ENCODE measurements around the gene DNM3.

The DNM3 gene

DNA sequence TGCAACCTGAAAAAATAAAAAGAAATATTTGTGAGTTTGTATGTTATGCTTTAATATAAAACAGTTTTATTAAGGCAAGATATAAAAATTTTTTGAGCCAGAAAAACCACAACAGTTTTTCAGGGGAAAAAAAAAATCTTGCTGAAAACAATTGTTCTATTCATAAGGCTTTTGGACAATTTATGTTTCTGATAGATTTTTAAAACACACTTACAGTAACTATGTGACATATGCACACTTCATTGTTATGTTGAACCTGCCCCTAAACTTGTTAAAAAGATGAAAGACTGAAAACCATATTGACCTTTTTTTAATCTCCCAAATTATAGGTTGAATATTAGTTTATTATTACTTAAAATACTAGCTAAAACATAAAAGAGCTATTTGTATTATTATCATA, 299.3 kb downstream of the DNM3 start:
- DNase-seq (ENCODE audit: low spot score) = no peak

DNA sequence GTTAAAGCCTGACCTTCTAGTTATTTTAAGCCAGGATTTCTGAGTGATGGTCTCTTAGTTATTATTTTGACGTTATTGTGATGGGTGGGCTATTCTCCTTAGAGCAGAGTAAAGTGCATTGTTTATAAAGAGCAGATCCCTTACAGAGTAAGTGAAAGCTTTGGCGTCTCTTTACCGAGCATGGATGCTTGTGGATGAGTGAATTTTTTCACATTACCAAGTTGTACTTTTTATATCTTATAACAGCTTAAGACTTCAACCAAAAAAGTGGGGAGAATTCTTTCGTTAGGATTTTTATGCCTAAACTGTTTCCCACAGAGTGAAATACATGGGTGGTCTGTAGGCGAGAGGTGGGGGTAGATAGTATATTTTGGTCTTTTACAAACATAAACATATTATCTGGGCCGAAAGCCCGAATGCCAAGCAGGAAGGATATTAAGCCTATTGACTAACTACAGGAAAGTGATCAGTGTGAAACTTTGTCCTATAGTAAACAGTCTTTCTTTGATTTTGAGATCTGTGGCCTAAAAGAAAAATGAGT, 300.1 kb downstream of the DNM3 start:
- DNase-seq (ENCODE audit: low spot score) = no peak

GRCh38 chr1:172142324-172142723, 301.0 kb downstream of the DNM3 start:
- DNase-seq (ENCODE audit: low spot score) = no peak

- DNase-seq (ENCODE audit: low spot score) = no peak
Observed at GRCh38 chr1:172143384-172144055, 302.2 kb downstream of the DNM3 start.

- no peak for DNase-seq (ENCODE audit: low spot score)
Observed at GRCh38 chr1:172144445-172145061, 303.3 kb downstream of the DNM3 start.

- DNase-seq (ENCODE audit: low spot score) = no peak
Observed at GRCh38 chr1:172145231-172145651, 303.9 kb downstream of the DNM3 start.

GRCh38 chr1:172145656-172146055, 304.4 kb downstream of the DNM3 start:
- DNase-seq (ENCODE audit: low spot score) = no peak

- no peak for DNase-seq (ENCODE audit: low spot score)
Observed at GRCh38 chr1:172146141-172146850, 305.0 kb downstream of the DNM3 start.

GRCh38 chr1:172147541-172147940, 306.2 kb downstream of the DNM3 start:
- DNase-seq (ENCODE audit: low spot score) = no peak

DNA sequence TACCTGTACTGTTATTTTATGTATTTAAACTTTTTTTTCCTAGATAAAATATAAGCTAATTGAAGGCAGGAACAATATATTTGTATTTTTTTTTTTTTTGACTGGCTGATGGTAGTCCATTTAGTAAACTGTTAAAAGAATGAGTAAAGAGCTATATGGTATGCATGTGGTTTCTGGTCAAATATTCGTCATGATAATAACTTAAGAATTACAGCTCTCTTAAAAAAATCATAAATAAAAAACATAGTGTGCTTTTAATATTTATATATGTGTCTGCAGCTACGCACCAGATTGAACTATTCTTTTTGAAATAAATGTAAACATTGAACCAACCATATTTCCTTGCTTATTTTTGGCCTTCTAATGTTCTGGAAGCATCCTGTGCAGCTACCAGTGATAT, 306.9 kb downstream of the DNM3 start:
- no peak for DNase-seq (ENCODE audit: low spot score)

GRCh38 chr1:172148707-172149106, 307.4 kb downstream of the DNM3 start:
- no peak for DNase-seq (ENCODE audit: low spot score)

GRCh38 chr1:172149346-172149745, 308.0 kb downstream of the DNM3 start:
- DNase-seq (ENCODE audit: low spot score) = no peak

GRCh38 chr1:172154551-172154950, 313.3 kb downstream of the DNM3 start:
- DNase-seq (ENCODE audit: low spot score) = no peak

GRCh38 chr1:172155766-172156165, 314.5 kb downstream of the DNM3 start:
- DNase-seq (ENCODE audit: low spot score) = no peak

GRCh38 chr1:172162236-172162635, 320.9 kb downstream of the DNM3 start:
- no peak for DNase-seq (ENCODE audit: low spot score)

DNA sequence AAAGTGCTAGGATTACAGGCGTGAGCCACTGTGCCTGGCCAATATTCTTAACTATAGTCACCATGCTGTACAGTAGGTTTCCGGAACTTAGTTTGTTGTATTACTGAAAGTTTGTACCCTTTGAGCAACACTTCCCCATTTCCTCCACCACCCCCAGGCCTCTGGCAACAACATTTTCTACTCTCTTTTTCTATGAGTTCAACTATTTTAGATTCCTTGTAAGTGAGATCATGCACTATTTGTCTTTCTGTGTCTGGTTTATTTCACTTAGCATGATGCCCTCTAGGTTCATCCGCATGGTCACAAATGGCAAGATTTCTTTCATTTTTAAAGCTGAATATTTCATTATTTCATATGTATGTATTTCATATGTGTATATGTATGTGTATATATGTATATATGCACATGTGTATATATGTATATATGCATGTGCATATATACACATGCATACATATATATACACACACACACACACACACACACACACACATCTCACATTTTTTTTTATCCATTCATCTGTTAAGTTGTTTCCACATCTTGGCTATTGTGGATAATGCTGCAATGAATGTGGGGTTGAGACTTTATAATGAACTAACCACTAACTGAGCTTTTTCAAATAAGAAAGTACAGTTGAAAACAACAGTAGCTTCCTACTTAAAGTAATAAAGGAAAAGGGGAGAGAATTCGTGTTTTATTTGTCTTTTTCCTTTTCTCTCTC, 322.4 kb downstream of the DNM3 start:
- no peak for DNase-seq (ENCODE audit: low spot score)

DNA sequence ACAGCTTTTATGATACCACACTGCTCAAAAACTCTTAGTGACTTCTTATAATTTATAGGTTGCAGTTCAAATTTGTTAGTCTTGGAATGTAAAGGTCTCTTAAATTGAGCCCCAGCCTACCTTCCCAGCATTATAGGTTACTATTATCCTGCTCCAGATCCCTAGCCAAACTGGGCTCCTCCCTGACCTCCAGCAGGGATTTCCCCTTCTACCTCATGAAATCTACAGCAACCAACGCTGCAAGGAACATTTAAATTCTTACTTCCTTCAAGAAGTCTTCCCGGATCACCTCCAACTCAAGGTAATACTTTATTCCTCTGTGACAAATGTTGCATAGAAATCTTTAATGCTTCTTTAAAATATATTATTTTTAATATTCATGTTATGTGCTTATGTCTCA, 324.1 kb downstream of the DNM3 start:
- DNase-seq (ENCODE audit: low spot score) = no peak

- peak; percentile 17 for DNase-seq (ENCODE audit: low spot score)
Observed at GRCh38 chr1:172167796-172168596, 326.7 kb downstream of the DNM3 start.

GRCh38 chr1:172168597-172168872, 327.2 kb downstream of the DNM3 start:
- no peak for DNase-seq (ENCODE audit: low spot score)

- DNase-seq (ENCODE audit: low spot score) = no peak
Observed at GRCh38 chr1:172169836-172170235, 328.5 kb downstream of the DNM3 start.

- no peak for DNase-seq (ENCODE audit: low spot score)
Observed at GRCh38 chr1:172172352-172172831, 331.1 kb downstream of the DNM3 start.

DNA sequence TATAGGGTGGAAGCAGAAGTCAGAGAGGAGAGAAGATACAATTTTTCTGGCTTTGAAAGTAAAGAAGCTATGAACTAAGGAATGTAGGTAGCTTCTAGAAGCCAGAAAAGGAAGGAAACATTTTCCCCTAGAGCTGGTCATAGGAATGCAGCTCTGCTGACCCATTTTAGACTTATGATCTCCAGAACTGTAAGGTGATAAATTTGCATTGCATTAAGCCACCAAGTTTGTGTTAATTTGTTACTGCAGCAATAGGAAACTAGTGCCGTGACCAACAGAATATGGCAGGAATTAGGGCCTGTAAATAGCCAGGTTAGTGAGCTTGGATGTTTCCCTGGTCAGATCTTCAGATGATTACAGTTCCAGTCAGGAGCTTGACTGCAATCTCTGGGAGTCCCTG, 334.9 kb downstream of the DNM3 start:
- DNase-seq (ENCODE audit: low spot score) = no peak

Data from iPS-NIHi11 (cell line).